ENCODE results near the gene MGST3.

MGST3 gene

DNA sequence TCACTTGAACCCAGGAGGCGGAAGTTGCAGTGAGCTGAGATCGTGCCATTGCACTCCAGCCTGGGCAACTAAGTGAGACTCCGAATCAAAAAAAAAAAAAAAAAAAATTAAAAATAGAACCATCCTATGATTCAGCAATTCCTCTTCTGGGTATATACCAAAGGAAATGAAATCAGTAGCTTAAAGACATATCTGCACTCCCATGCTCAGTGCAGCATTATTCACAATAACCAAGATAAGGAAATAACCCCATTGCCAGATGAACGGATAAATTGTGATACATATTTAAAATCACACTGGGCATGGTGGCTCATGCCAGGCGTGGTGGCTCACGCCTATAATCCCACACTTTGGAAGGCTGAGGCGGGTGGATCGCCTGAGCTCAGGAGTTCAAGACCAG, 43.6 kb downstream of the MGST3 start:
- Histone ChIP-seq H2BK5ac (ENCODE audit: low read depth, low read length, poor library complexity, severe bottlenecking) (no peak overlapping the region), H3K4me1 (ENCODE audit: control insufficient read depth, insufficient read depth, low read depth, low read length) (no peaks in the 10 kb centered on the region), H3K4me3 (ENCODE audit: insufficient read depth in 1 of 2, low read depth in 1 of 2, low read length in 2 of 2) (no peak overlapping the region), H2BK15ac (ENCODE audit: low read depth, poor library complexity, severe bottlenecking) (no peak overlapping the region), H3K18ac (ENCODE audit: low read depth in 1 of 2, low read length in 2 of 2) (no peak overlapping the region), H2BK12ac (ENCODE audit: low read length in 2 of 2) (no peak overlapping the region), H3K79me1 (replicated peaks; ENCODE audit: low read length, poor library complexity, severe bottlenecking) (peaks cover 20% of the 10 kb centered on the region), H3K9ac (ENCODE audit: low read length) (no peak overlapping the region), H4K91ac (ENCODE audit: low read length) (no peak overlapping the region), H3K4me2 (ENCODE audit: low read length, poor library complexity, severe bottlenecking) (no peak overlapping the region), H3K14ac (ENCODE audit: low read length in 2 of 2) (no peak overlapping the region), H3K27ac (ENCODE audit: low read length, poor library complexity, severe bottlenecking) (no peak overlapping the region), H3K23ac (ENCODE audit: low read length in 2 of 2) (no peak overlapping the region), H3K36me3 (ENCODE audit: control insufficient read depth in 1 of 2, insufficient read depth in 2 of 2, low read depth in 1 of 2, low read length in 2 of 2) (peaks cover 9 to 73% of the 10 kb centered on the region in 2 experiments), H3K27me3 (ENCODE audit: control insufficient read depth in 1 of 2, insufficient read depth in 1 of 2, low read length in 2 of 2) (no peaks in the 10 kb centered on the region), H3K4ac (ENCODE audit: low read depth in 1 of 2, low read length in 2 of 2) (no peak overlapping the region), H4K8ac (ENCODE audit: low read length) (no peak overlapping the region), H2BK120ac (ENCODE audit: low read depth, low read length) (no peak overlapping the region), H2AFZ (ENCODE audit: low read depth, low read length) (no peak overlapping the region), H2AK5ac (ENCODE audit: low read length, severe bottlenecking) (no peak overlapping the region), H3K9me3 (ENCODE audit: control insufficient read depth, low read length) (no peaks in the 10 kb centered on the region)
- over 99% methylated on average over 8 of the region's 8 CpGs for WGBS
- DNase-seq, result no peak

DNA sequence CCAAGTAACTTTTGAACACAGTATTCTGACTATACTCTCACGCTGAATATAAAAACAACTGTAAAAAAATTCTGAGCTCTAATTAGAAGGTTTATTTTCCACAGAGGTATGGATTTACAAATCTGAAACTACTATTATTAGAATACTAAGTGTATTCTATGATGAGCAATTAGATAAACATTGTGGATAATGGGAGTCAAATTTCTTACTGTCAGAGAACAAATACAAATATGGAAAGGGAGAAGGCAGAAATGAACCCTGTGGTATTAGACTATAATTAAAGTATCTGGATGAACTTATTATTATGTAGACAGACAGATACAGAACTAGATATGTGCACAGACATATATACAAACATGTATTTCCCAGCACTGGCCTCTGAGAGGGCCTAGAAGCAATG, 44.8 kb downstream of the MGST3 start:
- no CpG with 5 or more reads among the region's 1 CpG for WGBS
- no peak overlapping the region for H2BK15ac ChIP-seq (ENCODE audit: low read depth, poor library complexity, severe bottlenecking)
- DNase-seq, result no peak
- no peak overlapping the region for H2BK12ac ChIP-seq (ENCODE audit: low read length in 2 of 2)
- H3K4ac ChIP-seq (ENCODE audit: low read depth in 1 of 2, low read length in 2 of 2), result no peak overlapping the region
- H2AFZ ChIP-seq (ENCODE audit: low read depth, low read length), result no peak overlapping the region
- no peak overlapping the region for H3K27ac ChIP-seq (ENCODE audit: low read length, poor library complexity, severe bottlenecking)
- H4K8ac ChIP-seq (ENCODE audit: low read length), result no peak overlapping the region
- H3K18ac ChIP-seq (ENCODE audit: low read depth in 1 of 2, low read length in 2 of 2), result no peak overlapping the region
- peaks cover 23% of the 10 kb centered on the region for H3K79me1 ChIP-seq (replicated peaks; ENCODE audit: low read length, poor library complexity, severe bottlenecking)
- no peak overlapping the region for H3K4me3 ChIP-seq (ENCODE audit: insufficient read depth in 1 of 2, low read depth in 1 of 2, low read length in 2 of 2)
- no peak overlapping the region for H2AK5ac ChIP-seq (ENCODE audit: low read length, severe bottlenecking)
- no peak overlapping the region for H2BK5ac ChIP-seq (ENCODE audit: low read depth, low read length, poor library complexity, severe bottlenecking)
- no peaks in the 10 kb centered on the region for H3K4me1 ChIP-seq (ENCODE audit: control insufficient read depth, insufficient read depth, low read depth, low read length)
- H3K9ac ChIP-seq (ENCODE audit: low read length), result no peak overlapping the region
- no peak overlapping the region for H3K23ac ChIP-seq (ENCODE audit: low read length in 2 of 2)
- H3K9me3 ChIP-seq (ENCODE audit: control insufficient read depth, low read length), result no peaks in the 10 kb centered on the region
- no peak overlapping the region for H3K14ac ChIP-seq (ENCODE audit: low read length in 2 of 2)
- H3K36me3 ChIP-seq (ENCODE audit: control insufficient read depth in 1 of 2, insufficient read depth in 2 of 2, low read depth in 1 of 2, low read length in 2 of 2), result peaks cover 9 to 73% of the 10 kb centered on the region in 2 experiments
- H3K27me3 ChIP-seq (ENCODE audit: control insufficient read depth in 1 of 2, insufficient read depth in 1 of 2, low read length in 2 of 2), result no peaks in the 10 kb centered on the region
- H4K91ac ChIP-seq (ENCODE audit: low read length), result no peak overlapping the region
- no peak overlapping the region for H2BK120ac ChIP-seq (ENCODE audit: low read depth, low read length)
- H3K4me2 ChIP-seq (ENCODE audit: low read length, poor library complexity, severe bottlenecking), result no peak overlapping the region

DNA sequence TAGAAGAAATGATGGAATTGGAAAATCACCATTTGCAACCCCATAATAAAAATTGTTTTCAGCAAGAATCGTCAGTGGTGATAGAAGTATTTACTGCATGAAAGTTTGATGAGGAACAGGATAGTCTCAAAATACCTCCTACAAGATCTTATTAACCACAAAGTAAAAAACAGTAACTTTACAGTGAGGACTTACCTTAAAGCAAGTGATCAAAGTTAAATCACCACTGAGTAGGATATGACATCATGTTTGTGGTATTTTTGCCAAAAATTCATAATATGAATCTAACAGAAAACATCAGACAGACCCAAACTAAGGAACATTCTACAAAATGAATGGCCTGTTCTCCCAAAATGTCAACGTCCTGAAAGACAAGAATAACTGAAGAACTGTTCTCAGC, 47.5 kb downstream of the MGST3 start:
- Histone ChIP-seq H3K36me3 (ENCODE audit: control insufficient read depth in 1 of 2, insufficient read depth in 2 of 2, low read depth in 1 of 2, low read length in 2 of 2) (peaks cover 15 to 81% of the 10 kb centered on the region in 2 experiments), H3K4me3 (ENCODE audit: insufficient read depth in 1 of 2, low read depth in 1 of 2, low read length in 2 of 2) (no peak overlapping the region), H3K9me3 (ENCODE audit: control insufficient read depth, low read length) (no peaks in the 10 kb centered on the region), H3K79me1 (replicated peaks; ENCODE audit: low read length, poor library complexity, severe bottlenecking) (peaks cover 24% of the 10 kb centered on the region), H3K4me2 (ENCODE audit: low read length, poor library complexity, severe bottlenecking) (no peak overlapping the region), H4K8ac (ENCODE audit: low read length) (no peak overlapping the region), H3K18ac (ENCODE audit: low read depth in 1 of 2, low read length in 2 of 2) (no peak overlapping the region), H3K9ac (ENCODE audit: low read length) (no peak overlapping the region), H2BK15ac (ENCODE audit: low read depth, poor library complexity, severe bottlenecking) (no peak overlapping the region), H2BK5ac (ENCODE audit: low read depth, low read length, poor library complexity, severe bottlenecking) (no peak overlapping the region), H3K4ac (ENCODE audit: low read depth in 1 of 2, low read length in 2 of 2) (no peak overlapping the region), H3K27ac (ENCODE audit: low read length, poor library complexity, severe bottlenecking) (no peak overlapping the region), H3K27me3 (ENCODE audit: control insufficient read depth in 1 of 2, insufficient read depth in 1 of 2, low read length in 2 of 2) (no peaks in the 10 kb centered on the region), H2AFZ (ENCODE audit: low read depth, low read length) (no peak overlapping the region), H2AK5ac (ENCODE audit: low read length, severe bottlenecking) (no peak overlapping the region), H4K91ac (ENCODE audit: low read length) (no peak overlapping the region), H2BK120ac (ENCODE audit: low read depth, low read length) (no peak overlapping the region), H3K23ac (ENCODE audit: low read length in 2 of 2) (no peak overlapping the region), H3K4me1 (ENCODE audit: control insufficient read depth, insufficient read depth, low read depth, low read length) (no peaks in the 10 kb centered on the region), H3K14ac (ENCODE audit: low read length in 2 of 2) (no peak overlapping the region), H2BK12ac (ENCODE audit: low read length in 2 of 2) (no peak overlapping the region)
- 38% methylated on average over 1 of the region's 2 CpGs for WGBS
- no peak for DNase-seq

DNA sequence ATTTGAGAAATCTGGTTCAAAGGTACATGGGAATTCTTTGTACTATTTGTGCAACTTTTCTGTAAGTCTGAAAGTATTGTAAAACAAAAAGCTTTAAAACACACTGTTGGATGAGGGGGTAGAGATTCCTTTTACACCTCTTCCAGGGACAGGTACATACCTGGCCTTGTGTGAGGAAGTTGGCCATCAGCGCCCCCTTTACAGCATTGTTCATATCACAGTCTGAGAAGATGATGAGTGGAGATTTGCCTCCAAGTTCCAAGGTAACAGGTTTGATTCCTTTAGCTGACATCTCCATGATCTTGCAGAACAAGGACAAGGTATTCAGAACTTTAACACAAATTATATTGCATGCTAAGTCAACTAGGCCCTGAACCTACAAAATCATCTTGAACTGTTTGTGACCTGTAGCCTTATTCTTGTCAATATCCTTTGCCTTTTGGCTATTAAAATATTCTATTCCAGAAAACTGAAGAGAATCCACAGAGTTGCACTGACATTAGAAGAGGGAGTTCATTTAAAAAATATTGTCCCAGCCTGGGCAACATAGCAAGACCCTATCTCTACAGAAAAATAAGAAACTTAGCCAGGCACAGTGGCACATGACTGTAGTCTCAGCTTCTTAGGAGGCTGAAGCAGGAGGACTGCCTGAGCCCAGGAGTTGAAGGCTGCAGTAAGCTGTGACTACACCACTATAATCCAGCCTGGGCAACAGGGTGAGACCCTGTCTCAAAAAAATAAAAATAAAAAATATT, 48.4 kb downstream of the MGST3 start:
- 100% methylated on average over 1 of the region's 1 CpG for WGBS
- H3K4me2 ChIP-seq (ENCODE audit: low read length, poor library complexity, severe bottlenecking), result no peak overlapping the region

More for the DNA sequence above, 48.4 kb downstream of the MGST3 start:
- peaks cover 24% of the 10 kb centered on the region for H3K79me1 ChIP-seq (replicated peaks; ENCODE audit: low read length, poor library complexity, severe bottlenecking)
- no peak overlapping the region for H3K9ac ChIP-seq (ENCODE audit: low read length)
- no peak overlapping the region for H3K4me3 ChIP-seq (ENCODE audit: insufficient read depth in 1 of 2, low read depth in 1 of 2, low read length in 2 of 2)
- no peak for DNase-seq
- H2AK5ac ChIP-seq (ENCODE audit: low read length, severe bottlenecking), result no peak overlapping the region
- H4K91ac ChIP-seq (ENCODE audit: low read length), result no peak overlapping the region
- no peak overlapping the region for H2BK12ac ChIP-seq (ENCODE audit: low read length in 2 of 2)
- H3K36me3 ChIP-seq (ENCODE audit: control insufficient read depth in 1 of 2, insufficient read depth in 2 of 2, low read depth in 1 of 2, low read length in 2 of 2), result peaks cover 15 to 83% of the 10 kb centered on the region in 2 experiments
- H2BK5ac ChIP-seq (ENCODE audit: low read depth, low read length, poor library complexity, severe bottlenecking), result no peak overlapping the region
- no peak overlapping the region for H2BK120ac ChIP-seq (ENCODE audit: low read depth, low read length)
- no peaks in the 10 kb centered on the region for H3K9me3 ChIP-seq (ENCODE audit: control insufficient read depth, low read length)
- no peak overlapping the region for H2BK15ac ChIP-seq (ENCODE audit: low read depth, poor library complexity, severe bottlenecking)
- no peak overlapping the region for H4K8ac ChIP-seq (ENCODE audit: low read length)
- no peak overlapping the region for H3K4ac ChIP-seq (ENCODE audit: low read depth in 1 of 2, low read length in 2 of 2)
- H3K18ac ChIP-seq (ENCODE audit: low read depth in 1 of 2, low read length in 2 of 2), result no peak overlapping the region
- H3K23ac ChIP-seq (ENCODE audit: low read length in 2 of 2), result no peak overlapping the region
- no peaks in the 10 kb centered on the region for H3K4me1 ChIP-seq (ENCODE audit: control insufficient read depth, insufficient read depth, low read depth, low read length)
- H2AFZ ChIP-seq (ENCODE audit: low read depth, low read length), result no peak overlapping the region
- no peaks in the 10 kb centered on the region for H3K27me3 ChIP-seq (ENCODE audit: control insufficient read depth in 1 of 2, insufficient read depth in 1 of 2, low read length in 2 of 2)
- H3K14ac ChIP-seq (ENCODE audit: low read length in 2 of 2), result no peak overlapping the region
- H3K27ac ChIP-seq (ENCODE audit: low read length, poor library complexity, severe bottlenecking), result no peak overlapping the region
